DOHH2 (cell line): ENCODE results near the gene DHRS13.

Source experiments
- H3F3A ChIP-seq: fragments of 200-600 bp; sonication (generic), shearing (Covaris generic); 2 replicates; pipeline ENCODE4 v1.6.0; 2016; ENCODE audit warnings: antibody characterized with exemption, mild to moderate bottlenecking; ENCODE audit not compliant: control insufficient read depth, insufficient read depth
- H3K27ac ChIP-seq: fragments of 200-600 bp; sonication (generic); 2 replicates; pipeline ENCODE4 v1.5.1; 2014; ENCODE audit warnings: low read depth, mild to moderate bottlenecking, low read length, moderate library complexity
- H3K27me3 ChIP-seq: fragments of 200-600 bp; sonication (generic); 2 replicates; pipeline ENCODE4 v1.6.1; 2014; ENCODE audit warnings: mild to moderate bottlenecking, low read length, mixed read lengths; ENCODE audit not compliant: control insufficient read depth
- H3K36me3 ChIP-seq: fragments of 200-600 bp; sonication (generic); 2 replicates; pipeline ENCODE4 v1.6.1; 2014; ENCODE audit warnings: mild to moderate bottlenecking, low read length, moderate library complexity, mixed read lengths; ENCODE audit not compliant: control insufficient read depth
- H3K4me1 ChIP-seq: fragments of 200-600 bp; sonication (generic); 2 replicates; pipeline ENCODE4 v1.6.1; 2014; ENCODE audit warnings: mild to moderate bottlenecking, low read length, mixed read lengths; ENCODE audit not compliant: control insufficient read depth
- H3K4me2 ChIP-seq: fragments of 200-600 bp; sonication (generic); 2 replicates; pipeline ENCODE4 v1.6.0; 2014; ENCODE audit warnings: mild to moderate bottlenecking, low read length, moderate library complexity
- H3K4me3 ChIP-seq: fragments of 200-600 bp; sonication (generic); 2 replicates; pipeline ENCODE4 v1.5.1; 2014; ENCODE audit warnings: mild to moderate bottlenecking, low read length, mixed read lengths
- H3K79me2 ChIP-seq: fragments of 200-600 bp; sonication (generic); 2 replicates; pipeline ENCODE4 v1.6.1; 2014; ENCODE audit warnings: mild to moderate bottlenecking, low read length, mixed read lengths; ENCODE audit not compliant: control insufficient read depth
- H3K9me2 ChIP-seq: fragments of 200-600 bp; sonication (generic); replicated peaks from 2 replicates; pipeline ENCODE4 v1.6.1; 2014; ENCODE audit warnings: mild to moderate bottlenecking, low read length, mixed read lengths; ENCODE audit not compliant: control insufficient read depth
- H3K9me3 ChIP-seq: fragments of 200-600 bp; sonication (generic); 2 replicates; pipeline ENCODE4 v1.6.1; 2014; ENCODE audit warnings: antibody characterized with exemption, low read length, mixed read lengths; ENCODE audit not compliant: control insufficient read depth, insufficient read depth
- H4K20me1 ChIP-seq: fragments of 200-600 bp; sonication (generic); 2 replicates; pipeline ENCODE4 v1.6.0; 2014; ENCODE audit warnings: low read depth, mild to moderate bottlenecking, antibody characterized with exemption, low read length, moderate library complexity; ENCODE audit not compliant: control insufficient read depth, insufficient read depth
- CTCF ChIP-seq: fragments of 200-600 bp; sonication (generic); IDR thresholded peaks from one replicate; pipeline ENCODE4 v1.5.1; 2014; ENCODE audit warnings: antibody characterized with exemption, mild to moderate bottlenecking, low read depth, low read length; ENCODE audit not compliant: poor library complexity, severe bottlenecking
- EZH2phosphoT487 ChIP-seq: fragments of 200-600 bp; sonication (generic); IDR thresholded peaks from 2 replicates; pipeline ENCODE4 v1.6.1; 2017; ENCODE audit warnings: borderline replicate concordance, mild to moderate bottlenecking, antibody characterized with exemption, low read length, moderate library complexity, mixed read lengths

The DHRS13 gene

DNA sequence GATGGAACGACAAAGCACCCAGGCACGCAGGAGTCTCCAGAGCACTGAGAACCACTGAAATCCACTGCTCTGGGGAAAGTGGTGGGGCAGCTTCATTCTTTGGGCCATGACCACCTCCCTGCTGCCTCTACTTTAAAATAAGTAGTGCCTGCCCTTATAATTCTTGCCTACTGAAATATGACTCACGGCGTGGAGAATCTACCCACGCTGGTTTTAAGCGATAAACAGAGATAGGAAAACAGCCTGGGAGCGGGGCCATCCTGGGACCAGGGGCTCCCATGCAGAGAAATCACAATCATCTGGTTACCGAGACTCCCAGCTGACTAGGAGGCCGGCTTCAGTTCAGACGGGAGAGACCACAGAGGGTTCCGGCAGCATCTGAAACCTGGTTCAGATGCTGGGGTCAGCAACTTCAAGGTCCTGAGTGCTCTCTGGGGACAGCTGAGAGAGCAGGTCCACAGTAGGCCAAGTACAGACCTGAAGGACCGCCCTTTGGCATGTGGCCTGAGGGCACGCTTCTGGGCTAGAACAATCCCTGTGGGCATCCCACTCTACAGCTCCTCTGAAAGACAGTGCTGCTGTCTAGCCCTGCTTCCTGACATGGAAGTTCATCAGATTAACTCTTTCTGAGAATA is 8.6 kb upstream of the DHRS13 start:
- no peaks in the 10 kb centered on the region; the same call in 1 of the 2 replicates for H4K20me1 ChIP-seq
- no peak overlapping the region for H3K27ac ChIP-seq
- H3K27me3 ChIP-seq: no peaks in the 10 kb centered on the region
- TF ChIP-seq CTCF: no peak
- H3K4me1 ChIP-seq: no peaks in the 10 kb centered on the region
- H3K4me3 ChIP-seq: no peak overlapping the region
- H3K79me2 ChIP-seq: no peaks in the 10 kb centered on the region
- peaks cover 96% of the 10 kb centered on the region for H3K36me3 ChIP-seq
- H3F3A ChIP-seq: no peaks in the 10 kb centered on the region; the same call in 1 of the 2 replicates
- no peak overlapping the region for H3K4me2 ChIP-seq
- no peaks in the 10 kb centered on the region for H3K9me3 ChIP-seq
- no peaks in the 10 kb centered on the region for H3K9me2 ChIP-seq

DNA sequence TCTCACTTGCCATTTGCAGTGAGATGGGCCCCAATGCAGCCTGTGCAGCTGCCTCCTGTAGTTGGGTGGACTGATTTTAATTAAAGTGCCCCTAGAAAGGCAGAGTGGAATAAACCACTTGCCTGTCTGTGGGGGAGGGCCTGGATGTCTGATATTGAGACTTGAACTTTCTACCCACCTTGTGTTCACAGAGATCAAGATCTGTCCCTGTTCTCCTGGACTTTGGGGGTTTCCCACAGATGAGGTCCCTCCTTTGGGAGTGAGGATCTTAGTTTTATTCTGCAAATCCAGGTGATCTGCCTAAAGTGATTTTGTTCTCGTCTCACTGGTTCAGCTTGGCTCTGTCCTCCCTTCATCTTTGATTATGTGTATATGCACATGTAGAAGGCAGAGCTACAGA is 7.7 kb upstream of the DHRS13 start:
- Histone ChIP-seq H3K79me2 (no peaks in the 10 kb centered on the region), H3K4me1 (no peaks in the 10 kb centered on the region), H3K9me3 (no peaks in the 10 kb centered on the region), H3K36me3 (peaks cover 90% of the 10 kb centered on the region), H3K27me3 (no peaks in the 10 kb centered on the region), H4K20me1 (no peaks in the 10 kb centered on the region; the same call in 1 of the 2 replicates), H3K27ac (no peak overlapping the region), H3F3A (peaks cover 3% of the 10 kb centered on the region), H3K4me2 (no peak overlapping the region), H3K4me3 (no peak overlapping the region), H3K9me2 (no peaks in the 10 kb centered on the region)
- TF ChIP-seq EZH2phosphoT487 (no peak), CTCF (no peak)

DNA sequence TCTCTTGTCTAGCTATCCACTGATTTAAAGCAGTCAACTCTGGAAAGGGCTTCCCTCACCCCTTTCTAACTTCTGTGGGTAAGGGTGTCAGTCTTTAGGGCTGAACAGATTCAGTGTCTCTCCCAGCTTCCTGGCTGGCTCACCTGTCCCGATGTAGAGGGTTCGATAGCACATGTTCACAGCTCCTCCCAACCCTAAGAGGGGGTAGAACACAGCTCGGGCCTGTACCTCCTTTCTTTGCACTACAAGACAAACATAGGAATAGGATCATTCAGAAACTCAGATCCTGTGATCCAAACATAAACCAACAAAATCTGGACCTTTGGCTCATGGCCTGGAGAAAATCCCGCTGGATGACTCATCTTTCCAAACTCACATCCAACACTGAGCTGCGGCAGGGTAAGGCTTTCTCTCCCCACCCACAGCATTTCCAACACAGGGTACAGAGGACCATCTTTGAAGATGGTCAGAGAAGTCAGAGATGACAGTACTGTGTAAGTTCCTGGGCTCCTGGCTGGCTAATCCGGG is 5.8 kb upstream of the DHRS13 start:
- no peak for TF ChIP-seq CTCF
- no peak for TF ChIP-seq EZH2phosphoT487

More for the DNA sequence above, 5.8 kb upstream of the DHRS13 start:
- H3K4me1 ChIP-seq: no peaks in the 10 kb centered on the region; the same call in 1 of the 2 replicates
- no peaks in the 10 kb centered on the region for H3K9me2 ChIP-seq
- no peaks in the 10 kb centered on the region for H4K20me1 ChIP-seq
- H3K36me3 ChIP-seq: peaks cover 73% of the 10 kb centered on the region
- H3K4me2 ChIP-seq: no peak overlapping the region
- H3K27me3 ChIP-seq: no peaks in the 10 kb centered on the region
- no peak overlapping the region for H3K4me3 ChIP-seq
- no peaks in the 10 kb centered on the region for H3K79me2 ChIP-seq
- no peak overlapping the region for H3K27ac ChIP-seq
- peaks cover 15% of the 10 kb centered on the region for H3F3A ChIP-seq
- no peaks in the 10 kb centered on the region for H3K9me3 ChIP-seq
